HG02852 (cell line): ENCODE data around the gene ADGRF1.
"Not testable (repeated sequence)": the region's sequence is repeated elsewhere in the genome, so short reads cannot be mapped to it uniquely, and the experiment has no call there.

Experiments used
- ATAC-seq: cut with Tn5 transposase; IDR thresholded peaks from one replicate; pipeline ENCODE4 v1.9.1; 2021; ENCODE audit warnings: mild to moderate bottlenecking, moderate library complexity; ENCODE audit not compliant: unreplicated experiment

ADGRF1 gene

DNA sequence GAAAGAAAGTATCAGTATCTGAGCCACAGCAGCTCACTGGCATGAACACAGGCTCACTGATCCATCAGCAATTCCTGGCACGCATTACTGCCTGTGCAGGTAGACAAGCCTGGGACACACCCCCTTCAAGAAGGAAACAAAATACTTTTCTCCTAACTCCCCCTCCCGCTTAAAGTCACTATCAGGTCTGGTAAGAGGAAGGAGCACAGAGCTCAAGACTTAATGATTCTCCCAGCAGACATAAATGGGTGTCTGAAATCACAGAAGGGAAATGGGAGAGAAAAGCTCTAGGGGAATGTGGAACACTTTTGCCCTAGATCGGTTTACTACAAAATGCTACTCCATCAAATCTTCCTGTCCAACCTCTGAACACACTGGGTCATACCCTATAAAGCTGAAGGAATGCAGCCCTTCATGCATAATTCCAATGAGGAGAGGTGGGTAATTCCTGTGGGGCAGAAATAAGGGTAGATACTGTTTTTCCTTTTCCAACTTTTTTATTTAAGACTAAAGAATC is at the start of gene ADGRF1:
Gene ADGRF1 (minus strand): TSS at position 58 of the 517 bp plus-strand sequence. CDS start 13,271 bp downstream, outside the sequence.
- ATAC-seq, result no peak

- no peak for ATAC-seq
Observed at GRCh38 chr6:47090881-47091280, 48.7 kb upstream of the ADGRF1 start.

DNA sequence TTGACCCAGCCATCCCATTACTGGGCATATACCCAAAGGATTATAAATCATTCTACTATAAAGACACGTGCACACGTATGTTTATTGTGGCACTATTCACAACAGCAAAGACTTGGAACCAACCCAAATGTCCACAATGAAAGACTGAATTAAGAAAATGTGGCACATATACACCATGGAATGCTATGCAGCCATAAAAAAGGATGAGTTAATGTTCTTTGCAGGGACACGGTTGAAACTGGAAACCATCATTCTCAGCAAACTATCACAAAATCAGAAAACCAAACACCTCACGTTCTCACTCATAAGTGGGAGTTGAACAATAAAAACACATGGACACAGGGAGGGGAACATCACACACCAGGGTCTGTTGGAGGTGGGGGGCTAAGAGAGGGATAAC is 47.3 kb upstream of the ADGRF1 start:
- not testable (repeated sequence) for ATAC-seq

GRCh38 chr6:47086051-47086770 is 44.1 kb upstream of the ADGRF1 start:
- ATAC-seq, result no peak

- ATAC-seq, result no peak
Observed at GRCh38 chr6:47084610-47085009, 42.5 kb upstream of the ADGRF1 start.

GRCh38 chr6:47083586-47084047 is 41.5 kb upstream of the ADGRF1 start:
- ATAC-seq, result no peak

- no peak for ATAC-seq
Observed at GRCh38 chr6:47080083-47080596, 38.0 kb upstream of the ADGRF1 start.

DNA sequence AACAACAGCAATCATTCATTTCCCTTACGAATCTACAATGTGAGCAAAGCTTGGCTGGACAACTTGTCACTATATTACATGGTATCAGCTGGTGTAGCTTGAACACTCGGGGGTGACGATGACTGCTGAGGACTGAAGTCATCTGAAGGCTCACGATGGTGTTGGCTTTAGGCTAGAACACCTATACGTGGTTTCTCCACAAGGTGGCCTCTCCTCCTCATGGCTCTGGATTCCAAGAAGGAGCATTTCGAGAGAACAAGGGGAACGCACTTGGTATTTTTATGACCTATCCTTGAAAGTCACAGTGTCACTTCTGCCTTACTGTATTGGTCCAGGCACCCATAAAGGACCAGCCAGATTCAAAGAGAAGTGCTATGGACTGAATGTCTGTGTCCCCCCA is 37.5 kb upstream of the ADGRF1 start:
- no peak for ATAC-seq

DNA sequence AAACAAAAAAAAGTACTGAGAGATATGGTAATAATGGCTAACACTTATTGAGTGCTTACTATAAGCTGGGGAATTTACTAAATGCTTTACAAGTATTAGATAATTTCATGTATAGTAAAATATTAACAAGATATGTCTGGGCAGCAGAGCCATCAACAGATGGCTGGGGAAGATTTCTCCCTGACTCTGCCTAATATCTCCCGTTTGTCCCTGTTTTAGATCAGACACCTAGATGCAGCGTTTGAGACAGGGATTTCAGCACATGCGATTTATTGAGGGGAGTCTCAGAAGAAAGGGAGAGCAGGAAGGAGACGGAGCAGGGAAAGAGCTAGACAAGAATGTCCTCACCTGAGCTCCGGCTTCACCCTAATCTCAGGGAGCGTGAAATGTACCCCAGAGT is 36.9 kb upstream of the ADGRF1 start:
- ATAC-seq, result no peak

DNA sequence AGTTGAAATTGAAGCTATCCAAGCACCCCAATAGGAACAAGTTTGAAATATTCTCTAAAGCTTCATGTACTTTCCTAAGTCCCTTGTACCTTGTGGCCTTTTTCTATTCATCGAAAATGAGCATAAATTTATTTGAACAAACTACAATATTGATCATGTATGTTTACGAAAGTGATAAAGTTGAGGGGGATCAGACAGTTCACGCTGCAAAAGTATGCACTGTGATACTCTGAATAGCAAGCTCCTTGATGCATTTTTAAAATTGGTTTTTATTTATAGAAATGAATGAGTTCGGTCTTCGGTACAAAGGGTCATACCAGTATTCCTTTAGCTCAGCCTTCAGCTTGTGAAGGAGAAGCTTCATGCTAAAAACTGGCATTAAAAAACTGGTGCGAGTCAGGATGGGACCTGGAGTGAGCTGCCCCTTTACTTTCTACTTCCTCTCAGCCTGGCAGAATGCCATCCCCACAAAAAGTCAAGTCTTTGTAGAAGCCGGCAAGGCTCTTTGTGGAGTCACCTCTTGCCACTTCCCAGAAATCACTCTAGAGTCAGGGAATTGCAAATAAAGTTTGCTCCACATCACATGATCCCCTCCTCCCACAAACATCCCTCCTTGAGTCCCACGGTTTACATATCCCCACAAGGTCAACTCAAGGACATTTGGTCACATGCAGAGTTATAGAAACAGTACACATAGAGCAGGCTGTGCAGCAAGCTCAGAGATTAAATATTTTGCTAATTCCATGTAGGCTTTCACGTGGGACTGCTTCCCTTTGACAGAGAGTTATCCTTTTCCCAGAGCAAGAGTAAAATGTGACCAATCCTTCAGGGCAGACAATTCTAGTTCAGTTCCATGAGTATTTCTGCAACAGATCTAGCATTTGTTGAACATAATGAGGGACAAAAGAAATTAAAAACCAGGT is 34.6 kb upstream of the ADGRF1 start:
- ATAC-seq, result no peak

DNA sequence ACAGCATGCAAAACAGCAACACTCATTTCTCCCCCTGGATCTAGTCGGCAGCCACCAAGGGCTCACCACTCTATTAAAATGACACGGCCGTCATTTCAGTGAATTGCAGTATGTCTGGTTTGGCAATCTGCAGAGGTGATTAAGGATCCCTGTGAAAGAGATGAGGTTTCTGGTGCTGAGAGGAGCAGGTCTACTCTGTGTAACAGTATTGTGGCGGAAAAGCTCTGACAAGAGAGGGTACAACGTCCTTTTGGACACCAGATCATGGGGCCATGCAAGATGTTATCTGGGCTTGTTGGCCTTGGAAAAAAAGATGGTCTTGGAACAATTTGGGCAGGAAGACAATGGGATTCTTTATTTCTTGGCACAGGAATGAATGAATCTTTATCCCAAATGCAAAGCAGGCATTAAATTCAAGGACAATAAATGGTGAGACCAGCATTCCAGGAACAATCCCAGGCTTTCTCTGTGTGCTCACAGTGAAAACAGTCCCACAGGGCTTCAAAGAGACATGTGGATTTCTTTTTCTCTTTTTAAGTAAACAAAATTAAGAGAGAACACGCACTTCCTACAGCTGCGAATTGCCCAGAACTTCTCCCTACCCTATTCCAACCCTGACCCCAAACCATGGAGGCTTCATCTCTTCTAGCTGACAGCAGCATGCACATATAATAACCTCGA is 33.7 kb upstream of the ADGRF1 start:
- ATAC-seq, result no peak

DNA sequence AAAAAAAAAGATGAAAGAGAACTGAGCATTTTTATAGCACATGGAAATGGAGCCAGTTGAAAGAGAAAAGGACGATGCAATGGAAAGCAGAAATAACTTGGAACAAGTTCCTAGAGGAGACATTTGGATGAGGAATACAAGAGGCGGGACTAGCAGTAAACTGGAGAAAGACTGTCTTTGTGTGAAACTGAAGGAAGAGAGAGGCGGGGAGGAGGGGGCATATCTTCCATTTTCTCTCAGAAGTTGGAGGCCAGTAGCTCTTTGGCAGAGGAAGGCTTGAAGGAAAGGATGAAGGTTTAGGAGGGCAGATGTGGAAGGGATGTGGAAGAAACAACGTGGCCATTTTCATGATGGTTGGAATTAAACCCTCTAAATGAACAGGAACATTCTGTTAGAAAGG is 33.0 kb upstream of the ADGRF1 start:
- no peak for ATAC-seq

DNA sequence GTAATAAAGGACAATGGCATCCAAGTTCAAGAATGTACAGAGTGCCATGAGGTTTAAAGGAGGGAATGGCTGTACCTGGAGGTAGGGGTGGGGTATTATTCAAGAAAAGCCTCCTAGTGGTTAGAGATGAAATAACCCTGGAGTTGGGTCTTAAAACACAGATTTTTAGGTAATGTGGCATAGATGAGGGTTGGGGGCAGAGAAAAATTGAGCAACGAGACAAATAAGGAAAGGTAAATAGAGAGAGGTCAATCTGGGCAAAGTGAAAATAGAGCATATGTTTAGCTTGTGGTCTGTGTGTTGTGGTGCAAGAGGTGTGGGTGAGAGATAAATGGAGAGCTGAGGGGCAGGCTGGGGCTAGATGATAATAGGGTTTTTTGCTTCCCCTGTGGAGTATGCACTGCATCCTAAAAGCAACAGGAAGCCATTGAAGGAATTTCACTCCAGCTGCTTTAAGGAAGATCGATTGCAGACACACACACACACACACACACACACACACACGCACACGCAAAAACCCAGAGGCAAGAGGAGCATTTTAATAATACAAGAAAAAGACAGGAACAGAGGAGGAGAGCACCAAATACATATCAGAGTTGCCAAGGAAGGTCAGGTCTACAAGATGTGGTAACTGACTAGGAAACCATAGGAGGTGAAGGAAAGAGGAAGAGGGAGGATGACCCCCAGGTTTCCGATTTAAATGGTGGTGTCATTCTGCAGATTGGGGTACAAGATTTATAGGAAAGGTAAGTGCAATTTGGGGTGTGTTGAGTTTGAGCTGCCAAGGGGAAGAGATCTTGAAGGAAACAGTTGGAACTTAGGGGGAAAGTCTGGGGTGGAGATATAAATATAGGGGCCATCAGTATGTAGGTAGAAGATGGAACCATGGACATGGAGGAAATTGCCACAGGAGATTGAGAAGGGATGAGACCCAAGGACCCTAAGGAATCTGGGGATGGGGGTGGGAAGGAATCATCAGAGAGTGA is 31.3 kb upstream of the ADGRF1 start:
- no peak for ATAC-seq

- ATAC-seq, result no peak
Observed at GRCh38 chr6:47072667-47073066, 30.5 kb upstream of the ADGRF1 start.

DNA sequence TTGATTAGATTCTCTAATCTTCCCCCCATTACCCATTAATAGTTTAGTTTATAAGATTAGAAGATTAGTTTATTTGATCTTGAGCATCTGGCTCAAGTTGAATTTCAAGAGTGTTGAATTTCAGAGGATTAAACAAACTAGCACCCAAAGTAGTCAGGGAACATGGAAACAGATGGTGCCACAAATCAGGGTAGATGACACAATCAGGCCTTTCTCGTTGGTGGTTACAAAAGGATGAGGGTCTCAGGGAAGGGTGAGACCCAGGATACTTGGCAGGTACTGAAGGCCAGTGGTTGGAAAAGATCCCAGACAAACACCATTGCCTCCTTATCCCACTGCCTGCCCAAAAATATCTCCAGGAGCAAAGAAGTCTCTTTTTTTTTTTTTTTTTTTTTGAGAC is 29.5 kb upstream of the ADGRF1 start:
- ATAC-seq, result no peak

DNA sequence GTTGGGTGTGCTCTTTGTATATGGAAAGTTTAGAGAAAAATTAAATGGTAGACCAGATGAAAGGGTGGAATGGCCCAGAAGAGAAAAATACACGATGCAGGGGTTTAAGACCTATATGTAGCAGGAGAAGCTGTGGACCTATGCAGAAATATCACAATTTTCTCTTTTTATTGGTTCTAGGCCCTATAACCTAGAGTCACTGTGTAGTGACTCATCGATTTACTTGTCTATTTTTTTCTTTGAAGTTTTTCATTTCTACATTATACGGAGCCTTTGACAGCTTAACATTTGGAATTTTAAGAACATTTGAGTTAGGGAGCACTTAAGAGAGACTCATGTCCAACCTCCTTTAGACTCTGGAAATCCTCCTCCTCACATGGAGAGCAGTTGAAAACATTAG is 28.3 kb upstream of the ADGRF1 start:
- ATAC-seq, result no peak

- no peak for ATAC-seq
Observed at GRCh38 chr6:47069156-47069555, 27.0 kb upstream of the ADGRF1 start.

DNA sequence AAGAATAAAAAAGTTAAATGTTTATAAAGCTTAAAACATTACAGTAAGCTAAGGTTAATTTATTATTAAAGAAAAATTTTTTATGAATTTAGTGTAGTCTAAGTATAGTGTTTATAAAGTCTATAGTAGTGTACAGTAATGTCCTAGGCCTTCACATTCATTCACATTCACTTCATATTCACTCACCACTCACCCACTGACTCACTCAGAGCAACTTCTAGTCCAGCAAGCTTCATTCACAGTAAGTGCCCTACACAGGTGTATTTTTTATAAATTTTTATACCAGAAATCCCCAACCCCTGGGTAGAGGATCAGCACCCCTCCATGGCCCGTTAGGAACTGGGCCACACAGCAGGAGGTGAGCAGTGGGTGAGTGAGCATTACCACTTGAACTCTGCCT is 24.3 kb upstream of the ADGRF1 start:
- ATAC-seq, result no peak

- no peak for ATAC-seq
Observed at GRCh38 chr6:47064274-47064673, 22.1 kb upstream of the ADGRF1 start.

- ATAC-seq, result no peak
Observed at GRCh38 chr6:47062346-47062745, 20.2 kb upstream of the ADGRF1 start.
